K562 (cell line): ENCODE measurements around the gene MCL1. TPM values are rescaled to one million over a fixed set of nuclear protein-coding genes. Genes with fewer than 3 reads are reported as not detected.

ENCODE experiments used
- ATAC-seq: fragments of 200-7000 bp; cut with Tn5 transposase; 3 replicates; pipeline ENCODE4 v1.9.1; 2020; ENCODE audit warnings: moderate library complexity
- BruUV-seq: library from RNA; stranded (reverse); fragments of 400-500 nt; replicated peaks from 2 replicates; lab custom pipeline; 2021; lab: Mats Ljungman, UMichigan
- CTCF ChIA-PET: fragments of 300-600 bp; formaldehyde crosslinking; extraction: SDS; loops from one replicate; lab custom pipeline; 2021; ENCODE audit warnings: low intra/inter-chr PET ratio; lab: Yijun Ruan, JAX
- POLR2A ChIA-PET: fragments of 300-600, 350-650 bp; sonication (Branson Sonifier 250); formaldehyde crosslinking; extraction: SDS; loops from one replicate; lab custom pipeline; 2021; ENCODE audit warnings: antibody characterized with exemption, inconsistent platforms; lab: Yijun Ruan, JAX
- DNase-seq, 4 experiments: peaks; one replicate each; pipeline versions ENCODE4 v3.0.0 to v3.0.0-alpha.2; 2011 to 2018; ENCODE audit warnings: low spot score in 3 of 4, mixed read lengths in 3 of 4; ENCODE audit errors: extremely low read depth in 1 of 4
- FAIRE-seq: peaks from 2 replicates; lab custom pipeline; 2011; peaks lifted over from hg19 to GRCh38; lab: Jason Lieb, UNC
- H2AFZ ChIP-seq: 2 replicates; pipeline ENCODE4 v1.6.0; 2011; ENCODE audit warnings: low read depth, low read length, control low read depth, inconsistent platforms
- H3K27ac ChIP-seq: fragments of 200-600 bp; 3 replicates; pipeline ENCODE4 v1.8.0; 2011; ENCODE audit warnings: low read depth, mild to moderate bottlenecking, control low read depth, inconsistent platforms, low read length, moderate library complexity, mixed read lengths; ENCODE audit errors: extremely low read depth
- H3K27me3 ChIP-seq, 2 experiments: fragments of 300-600 bp in 1 of 2; 2 replicates in 1 of 2; 3 replicates in 1 of 2; pipeline versions ENCODE4 v1.6.0 to v1.8.0; 2011; ENCODE audit warnings: inconsistent platforms in 2 of 2, low read length in 2 of 2, mild to moderate bottlenecking in 1 of 2, mixed read lengths in 1 of 2, moderate library complexity in 1 of 2; ENCODE audit not compliant: control insufficient read depth in 2 of 2, insufficient read depth in 2 of 2
- H3K36me3 ChIP-seq: fragments of 300-600 bp; 3 replicates; pipeline ENCODE4 v1.8.0; 2011; ENCODE audit warnings: mild to moderate bottlenecking, low read length, inconsistent platforms; ENCODE audit not compliant: control insufficient read depth, insufficient read depth
- H3K4me1 ChIP-seq, 2 experiments: fragments of 200-600 bp in 1 of 2; replicated peaks in 1 of 2; 2 replicates in 1 of 2; 3 replicates in 1 of 2; pipeline versions ENCODE4 v1.5.1 to v1.8.0; 2011; ENCODE audit warnings: inconsistent platforms in 2 of 2, low read length in 2 of 2, mild to moderate bottlenecking in 1 of 2, mixed read lengths in 1 of 2, moderate library complexity in 1 of 2; ENCODE audit not compliant: control insufficient read depth in 2 of 2, insufficient read depth in 2 of 2
- H3K4me2 ChIP-seq: 2 replicates; pipeline ENCODE4 v1.6.1; 2011; ENCODE audit warnings: low read length, control low read depth, inconsistent platforms, mixed read lengths; ENCODE audit not compliant: insufficient read depth
- H3K4me3 ChIP-seq: fragments of 200-600 bp; sonication (generic), shearing (Covaris generic); 2 replicates; pipeline ENCODE4 v1.5.1; 2016; ENCODE audit warnings: control low read depth, inconsistent platforms
- H3K79me2 ChIP-seq: fragments of 200-600 bp; 3 replicates; pipeline ENCODE4 v1.8.0; 2011; ENCODE audit warnings: low read length, inconsistent platforms; ENCODE audit not compliant: control insufficient read depth, insufficient read depth
- H3K9ac ChIP-seq, 2 experiments: 2 replicates each; pipeline versions ENCODE4 v1.6.0 to v1.6.1; 2011; ENCODE audit warnings: low read depth in 2 of 2, low read length in 2 of 2, control low read depth in 1 of 2, inconsistent platforms in 1 of 2, mild to moderate bottlenecking in 1 of 2, mixed read lengths in 1 of 2; ENCODE audit not compliant: insufficient read depth in 1 of 2
- H3K9me1 ChIP-seq: one replicate; pipeline ENCODE4 v1.6.0; 2011; ENCODE audit warnings: inconsistent platforms, mild to moderate bottlenecking, low read length, moderate library complexity; ENCODE audit not compliant: control insufficient read depth, insufficient read depth
- H3K9me3 ChIP-seq: replicated peaks from 2 replicates; pipeline ENCODE4 v1.5.1; 2011; ENCODE audit warnings: low read depth, low read length, inconsistent platforms; ENCODE audit not compliant: control insufficient read depth, insufficient read depth
- H4K20me1 ChIP-seq: replicated peaks from 2 replicates; pipeline ENCODE4 v1.6.1; 2011; ENCODE audit warnings: low read length, inconsistent platforms, mixed read lengths; ENCODE audit not compliant: control insufficient read depth, insufficient read depth
- HDAC2 ChIP-seq: fragments of 450-650 bp; IDR thresholded peaks from 2 replicates; pipeline ENCODE4 v1.6.1; 2016; ENCODE audit warnings: mild to moderate bottlenecking
- HSF4 ChIP-seq: fragments of 250-450 bp; sonication (Bioruptor Pico); IDR thresholded peaks from 2 replicates; pipeline ENCODE4 v2.1.2; 2022; ENCODE audit warnings: mild to moderate bottlenecking, moderate library complexity, borderline replicate concordance
- KAT8 ChIP-seq: fragments of 450-650 bp; IDR thresholded peaks from 2 replicates; pipeline ENCODE4 v1.6.1; 2016; ENCODE audit warnings: low read depth, mild to moderate bottlenecking
- NUFIP1 ChIP-seq: fragments of 450-650 bp; IDR thresholded peaks from 2 replicates; pipeline ENCODE4 v1.6.1; 2018; ENCODE audit not compliant: partially characterized antibody
- PRDM10 ChIP-seq: fragments of 450-650 bp; IDR thresholded peaks from 2 replicates; pipeline ENCODE4 v1.6.1; 2018; ENCODE audit not compliant: partially characterized antibody
- PURB ChIP-seq: sonication (generic); formaldehyde crosslinking; IDR thresholded peaks from 2 replicates; pipeline ENCODE4 v1.9.0; 2021; ENCODE audit warnings: low read depth, mild to moderate bottlenecking, missing genetic modification reagents
- RAD21 ChIP-seq, 2 experiments: fragments of 250-450 bp in 1 of 2; fragments of 450-650 bp in 1 of 2; sonication (Bioruptor Pico) in 1 of 2; formaldehyde crosslinking in 1 of 2; IDR thresholded peaks in 1 of 2; conservative IDR thresholded peaks in 1 of 2; 2 replicates each; pipeline versions ENCODE4 v1.4.0 to v1.8.0; 2020 to 2022; ENCODE audit warnings: mild to moderate bottlenecking in 2 of 2, moderate library complexity in 1 of 2
- TFAP4 ChIP-seq: sonication (generic); formaldehyde crosslinking; IDR thresholded peaks from 2 replicates; pipeline ENCODE4 v1.8.0; 2022; ENCODE audit warnings: missing genetic modification reagents, mild to moderate bottlenecking, moderate library complexity, borderline replicate concordance
- ZKSCAN1 ChIP-seq: fragments of 150-350 bp; IDR thresholded peaks from 2 replicates; pipeline ENCODE4 v1.6.1; 2016; ENCODE audit warnings: low read depth, low read length
- ZNF830 ChIP-seq: fragments of 250-450 bp; sonication (Bioruptor Pico); IDR thresholded peaks from 2 replicates; pipeline ENCODE4 v1.5.0; 2021; ENCODE audit warnings: mild to moderate bottlenecking
- WGBS: fragments of 100-300 bp; shearing (Covaris generic); methylation state at CpG from one replicate; pipeline ENCODE4 v1.1.6; 2016; ENCODE audit warnings: low coverage, mixed read lengths; ENCODE audit not compliant: insufficient coverage; ENCODE audit errors: missing lambda C conversion rate; 5-methylcytosine and 5-hydroxymethylcytosine counted together
- in situ Hi-C: fragments of 300-500 bp; cut with MboI; formaldehyde crosslinking; loops from 4 replicates; pipeline ENCODE4 v1.15.0; 2018; ENCODE audit warnings: inconsistent platforms, mixed read lengths
- intact Hi-C: fragments of 100-400 bp; cut with micrococcal nuclease; formaldehyde crosslinking; loops from 2 replicates; pipeline ENCODE4 v1.14.2; 2022
- polyA plus RNA-seq, 8 experiments: library from polyadenylated mRNA; depleted of rRNA in 4 of 8; stranded (reverse) in 5 of 8; unstranded in 3 of 8; fragments of >200 nt; fragmentation: Nextera tagmentation in 2 of 8; fragmentation: Illumina TruSeq in 1 of 8; extraction: Ambion mirVana in 2 of 8; extraction: Trizol in 1 of 8; gene quantifications; 2 replicates each; pipeline versions ENCODE4 v1.2.1 to v1.2.3, GENCODE V29; 2011 to 2014; ENCODE audit warnings: inconsistent platforms in 1 of 8, missing spikeins in 1 of 8
- total RNA-seq, 7 experiments: library from RNA; depleted of rRNA in 6 of 7; stranded (reverse); fragments of >200 nt in 6 of 7; fragmentation: Illumina TruSeq in 2 of 7; extraction: Trizol in 2 of 7; gene quantifications; 2 replicates each; pipeline versions ENCODE4 v1.2.1 to v1.2.3, GENCODE V29; 2011 to 2021; ENCODE audit warnings: low replicate concordance in 1 of 7

The MCL1 gene
- total and polyA plus RNA-seq, 9 of the 15 experiments (the other 6 are each of a cell fraction or from before 2014, with no cell fraction given): 27.1 to 224 (median 138) TPM

DNA sequence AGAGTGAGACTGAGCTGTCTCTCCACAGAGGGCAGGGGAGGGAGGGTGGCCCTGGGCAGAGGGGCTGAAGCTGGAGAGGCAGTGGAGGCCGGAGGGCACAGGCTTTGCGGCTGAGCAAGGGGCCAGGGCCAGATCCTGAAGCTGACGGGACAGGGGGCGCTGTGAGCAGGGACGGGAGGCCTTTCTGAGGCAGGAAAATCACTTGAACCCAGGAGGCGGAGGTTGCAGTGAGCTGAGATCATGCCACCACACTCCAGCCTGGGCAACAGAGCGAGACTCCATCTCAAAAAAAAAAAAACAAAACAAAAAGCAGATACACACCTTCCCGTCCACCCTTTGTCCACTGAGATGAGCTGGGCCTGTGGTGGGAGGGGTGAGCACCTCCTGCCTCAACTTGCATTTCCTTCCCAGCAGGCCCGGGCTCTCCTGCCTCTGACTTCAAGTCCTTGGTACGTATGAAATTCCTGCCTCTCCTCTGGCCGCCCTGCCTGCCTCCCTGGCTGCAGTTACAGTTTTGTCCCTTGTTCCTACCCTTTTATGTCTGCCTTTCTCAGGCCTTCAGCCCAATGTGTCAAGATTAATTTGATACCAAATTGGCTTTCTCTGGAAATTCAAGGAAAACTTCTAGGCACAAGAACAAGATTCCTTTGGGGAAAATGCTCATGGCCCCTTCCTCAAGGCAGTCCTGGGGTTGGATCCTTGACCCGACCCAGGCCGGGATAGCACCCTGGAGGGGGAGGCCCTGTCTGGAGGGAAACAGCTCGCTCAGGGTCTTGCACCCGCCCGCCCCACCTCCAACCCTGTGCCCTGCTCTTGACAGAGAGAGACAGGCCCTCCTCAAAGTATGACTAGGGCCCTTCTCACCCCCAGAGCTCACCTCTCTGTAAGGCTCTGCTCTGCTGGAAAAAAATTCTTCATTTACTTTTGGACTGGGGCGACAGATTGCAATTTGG lies 41.4 kb downstream of the MCL1 start:
- FAIRE-seq (no peak), DNase-seq (peak in 1 of 4 experiments; percentile 48), ATAC-seq (peak; percentile 75)
- H3K27ac ChIP-seq: no peak overlapping the region; the same call in 2 of the 3 replicates
- H3K4me1 ChIP-seq: peaks cover 4 to 20% of the 10 kb centered on the region in 2 experiments; a peak in 4 of 5 replicates
- peak overlapping the region in 1 of 2 experiments; percentile 79; a peak in 2 of 4 replicates for H3K9ac ChIP-seq
- in situ Hi-C loops: no loop called here
- H3K36me3 ChIP-seq: no peaks in the 10 kb centered on the region
- H3K9me3 ChIP-seq: no peaks in the 10 kb centered on the region
- no peaks in the 10 kb centered on the region for H3K79me2 ChIP-seq
- H3K4me3 ChIP-seq: no peak overlapping the region
- peak overlapping the region; percentile 82 for H2AFZ ChIP-seq
- BruUV-seq: no TSS peak
- H3K27me3 ChIP-seq: no peaks in the 10 kb centered on the region
- intact Hi-C loops: no loop called here
- H3K9me1 ChIP-seq: no peaks in the 10 kb centered on the region
- no peaks in the 10 kb centered on the region for H4K20me1 ChIP-seq
- POLR2A ChIA-PET: interaction anchor here (0.6 to 6.3 kb wide), 4 partner anchors 9 to 78 kb away, joined by 3 to 53 read pairs (median 6); partner anchors contain the start of genes ADAMTSL4 and FALEC
- H3K4me2 ChIP-seq: no peak overlapping the region
- CTCF ChIA-PET: no interaction called here
- WGBS: 76% methylated on average over 15 of the region's 17 CpGs
- TF ChIP-seq ZKSCAN1 (no peak), RAD21 (CRISPR knock-in tag; conservative IDR thresholded peaks at IDR 0.05 in 1 of 2, IDR thresholded peaks at IDR 0.05 in 1 of 2) (peak in 1 of 2 experiments; percentile 31; a peak in 1 of 4 replicates), TFAP4 (CRISPR knock-in tag) (0 out of 2 replicates have a peak, but pooled peaks have one; percentile 5), HDAC2 (0 out of 2 replicates have a peak, but pooled peaks have one; percentile 31), PURB (no peak), KAT8 (no peak), PRDM10 (peak; percentile 41), HSF4 (no peak), NUFIP1 (no peak), ZNF830 (no peak)
